GM19238 (cell line): ENCODE data around the gene COL4A2.
"Not testable (repeated sequence)": the region's sequence is repeated elsewhere in the genome, so short reads cannot be mapped to it uniquely, and the experiment has no call there.

ENCODE experiments used
- DNase-seq: peaks from one replicate; pipeline ENCODE4 v3.0.0; 2011; ENCODE audit warnings: low spot score; ENCODE audit not compliant: insufficient read length

COL4A2 gene

DNA sequence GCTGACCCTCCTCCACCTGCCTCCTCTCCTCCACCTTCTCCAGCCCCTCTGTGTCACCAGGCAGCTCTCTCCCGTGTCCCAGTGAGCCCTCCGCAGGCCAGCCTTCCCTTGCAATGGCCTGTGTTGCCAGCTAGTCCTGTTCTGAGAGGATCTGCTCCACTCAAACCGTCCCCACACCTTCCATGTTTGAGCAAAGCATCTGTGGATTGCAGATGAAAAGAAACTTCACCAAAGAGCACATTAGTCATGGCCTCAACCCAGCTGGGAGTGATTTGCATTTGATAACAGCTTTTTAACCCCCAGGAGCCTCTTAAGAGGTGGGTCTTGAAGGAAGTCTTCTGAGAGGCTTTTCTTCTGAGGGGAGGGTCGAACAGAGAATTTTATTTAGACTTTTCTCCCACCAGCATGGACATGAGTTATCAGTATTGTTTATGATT, 72.8 kb downstream of the COL4A2 start:
- no peak for DNase-seq

DNA sequence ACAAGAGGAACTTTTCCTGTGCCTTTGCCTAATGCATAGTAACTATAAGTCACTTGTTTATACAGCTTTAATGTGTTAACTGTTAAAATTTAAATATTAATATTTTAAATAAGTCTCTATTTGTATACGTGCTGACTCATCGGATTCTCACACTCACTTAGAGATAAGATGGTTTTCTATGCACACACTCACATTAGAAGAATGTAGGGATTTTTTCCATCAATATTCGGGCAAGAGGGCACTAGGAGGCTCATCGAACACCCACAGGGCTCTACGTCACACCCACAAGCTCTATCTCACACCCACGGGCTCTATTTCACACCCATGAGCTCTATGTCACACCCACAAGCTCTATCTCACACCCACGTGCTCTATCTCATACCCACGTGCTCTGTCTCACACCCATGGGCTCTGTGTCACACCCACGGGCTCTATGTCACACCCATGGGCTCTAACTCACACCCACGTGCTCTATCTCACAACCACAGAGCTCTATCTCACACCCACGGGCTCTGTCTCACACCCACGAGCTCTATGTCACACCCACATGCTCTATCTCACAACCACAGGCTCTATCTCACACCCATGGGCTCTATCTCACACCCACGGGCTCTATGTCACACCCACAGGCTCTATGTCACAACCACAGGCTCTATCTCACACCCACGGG, 73.4 kb downstream of the COL4A2 start:
- no peak for DNase-seq

DNA sequence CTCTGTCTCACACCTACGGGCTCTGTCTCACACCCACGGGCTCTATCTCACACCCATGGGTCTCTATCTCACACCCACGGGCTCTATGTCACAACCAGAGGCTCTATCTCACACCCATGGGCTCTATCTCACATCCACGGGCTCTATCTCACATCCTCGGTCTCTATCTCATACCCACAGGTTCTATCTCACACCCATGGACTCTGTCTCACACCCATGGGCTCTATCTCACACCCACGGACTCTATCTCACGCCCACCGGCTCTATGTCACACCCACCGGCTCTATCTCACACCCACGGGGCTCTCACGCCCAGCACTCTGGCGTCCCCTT, 73.9 kb downstream of the COL4A2 start:
- DNase-seq = no peak

DNA sequence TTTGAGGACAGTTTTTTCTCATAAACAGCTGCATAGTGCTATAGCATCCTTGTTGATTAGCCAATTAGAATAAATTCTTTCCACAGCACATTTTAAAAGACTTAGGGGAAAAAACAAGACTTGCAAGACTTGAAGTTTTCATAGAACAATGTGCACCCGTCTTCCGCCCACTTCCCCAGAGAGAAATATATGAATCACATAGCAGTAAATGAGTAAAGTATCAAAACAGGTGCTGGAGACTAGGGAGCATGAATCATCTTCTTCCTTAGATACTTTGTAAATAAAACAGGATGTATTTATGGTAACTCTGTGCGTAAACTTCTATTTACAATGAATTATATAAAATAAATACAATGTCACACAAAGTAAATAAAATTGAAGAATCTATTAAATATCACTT, 75.1 kb downstream of the COL4A2 start:
- no peak for DNase-seq

DNA sequence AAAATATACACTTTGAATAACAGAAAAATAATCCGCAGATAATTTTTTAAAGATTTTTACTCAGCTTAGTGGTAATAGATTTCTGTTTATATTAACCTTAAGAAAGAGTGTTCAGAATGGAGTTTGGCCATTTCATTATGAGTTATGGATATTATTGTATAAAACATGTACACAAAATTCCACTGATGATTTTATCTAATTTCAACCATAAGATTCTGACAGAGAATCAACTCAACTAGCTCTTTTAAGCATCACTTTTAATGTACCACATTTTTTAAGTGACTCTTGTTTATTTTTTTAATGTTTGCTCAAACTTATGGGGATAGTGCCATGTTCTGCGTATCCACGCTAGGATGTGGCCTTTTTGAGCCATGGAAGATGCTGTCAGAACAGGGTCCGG, 75.7 kb downstream of the COL4A2 start:
- no peak for DNase-seq

DNA sequence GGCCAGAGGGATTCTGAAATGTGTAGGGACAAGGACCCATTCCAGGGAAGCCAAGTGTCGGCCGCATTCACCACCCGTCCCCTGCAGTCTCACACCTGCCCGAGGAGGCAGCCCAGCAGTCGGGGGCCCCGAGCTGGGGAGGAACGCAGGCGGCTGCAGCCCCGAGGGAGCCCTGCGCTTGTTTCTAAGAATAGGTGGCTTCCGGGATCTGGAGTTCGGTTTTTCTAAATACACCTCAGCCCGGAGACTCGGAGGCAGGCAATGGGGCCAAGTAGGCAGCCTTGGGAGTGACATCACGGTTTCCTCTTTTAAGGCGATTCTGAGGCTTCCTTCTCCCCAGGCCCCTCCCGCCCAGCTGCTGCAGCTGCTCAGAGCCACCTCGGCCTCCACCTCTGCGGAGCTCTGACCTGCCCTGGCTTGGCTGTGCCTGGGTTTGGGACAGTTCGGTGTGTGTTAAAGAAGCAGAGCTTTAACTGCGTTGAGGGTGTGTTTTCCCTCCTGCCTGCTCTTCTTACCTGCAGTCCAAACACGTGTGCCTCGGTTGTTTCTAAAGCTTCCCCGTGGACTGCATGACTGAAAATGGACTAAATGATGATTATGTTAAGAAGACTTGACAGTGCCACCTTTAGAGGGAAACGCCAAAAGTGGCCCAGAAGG, 80.5 kb downstream of the COL4A2 start:
- peak; percentile 43 for DNase-seq

DNA sequence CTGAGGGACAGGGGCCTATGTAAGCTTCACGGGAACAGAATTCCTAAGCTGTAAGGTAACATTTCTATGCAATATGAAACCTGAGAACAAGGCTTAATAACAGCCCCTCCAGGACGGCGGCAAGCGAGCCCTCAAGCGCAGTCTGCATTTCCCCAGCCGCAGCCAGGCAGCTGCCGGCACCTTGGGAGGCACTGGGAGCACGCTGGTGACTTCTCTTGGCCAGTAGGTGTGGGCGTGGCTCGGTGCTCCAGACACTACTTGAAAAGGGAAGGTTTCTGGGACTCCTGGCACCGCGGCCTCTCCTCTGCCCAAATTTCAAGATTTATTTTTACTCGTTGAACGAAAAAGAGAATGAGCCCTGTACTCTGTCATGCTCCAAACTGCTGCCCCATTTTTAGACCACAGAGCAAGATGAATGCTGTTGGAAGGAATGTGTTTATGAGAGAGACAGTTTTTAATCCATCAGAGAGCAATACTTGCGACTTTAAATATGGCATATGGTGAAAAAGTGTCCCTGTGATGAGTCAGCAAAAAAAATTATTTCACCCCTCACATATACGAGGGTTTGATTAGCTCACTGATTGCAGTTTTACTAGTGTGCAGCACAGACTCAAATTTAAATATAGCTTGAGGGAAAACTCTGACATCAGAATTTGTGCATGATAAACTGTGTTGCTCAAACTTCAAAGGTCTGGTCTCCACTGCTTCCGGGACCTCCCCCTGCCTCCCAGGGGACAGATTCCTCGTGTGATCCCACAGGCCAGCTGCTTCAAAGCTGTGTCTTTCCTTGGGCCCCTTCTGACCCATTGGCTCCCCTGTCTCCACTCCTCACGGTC, 81.2 kb downstream of the COL4A2 start:
- DNase-seq = no peak

DNA sequence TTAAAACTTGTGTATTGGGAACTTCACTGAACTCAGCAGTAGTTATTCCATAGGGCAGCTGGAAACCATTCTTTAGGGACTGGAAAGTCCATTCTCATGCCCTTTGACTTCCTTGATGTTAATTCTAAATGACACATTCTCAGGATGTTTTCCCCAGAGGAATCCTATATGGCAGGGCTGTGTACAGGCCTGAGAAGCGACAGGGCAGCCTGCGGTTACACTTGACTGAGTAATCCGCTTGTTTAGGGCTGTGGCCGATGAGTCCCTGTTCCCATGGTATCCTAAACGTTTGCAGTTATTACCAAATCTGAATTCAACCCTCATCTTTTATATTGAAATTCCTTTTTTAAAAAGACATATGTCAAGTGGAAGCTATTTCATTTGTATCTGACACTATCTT, 83.5 kb downstream of the COL4A2 start:
- DNase-seq = no peak

DNA sequence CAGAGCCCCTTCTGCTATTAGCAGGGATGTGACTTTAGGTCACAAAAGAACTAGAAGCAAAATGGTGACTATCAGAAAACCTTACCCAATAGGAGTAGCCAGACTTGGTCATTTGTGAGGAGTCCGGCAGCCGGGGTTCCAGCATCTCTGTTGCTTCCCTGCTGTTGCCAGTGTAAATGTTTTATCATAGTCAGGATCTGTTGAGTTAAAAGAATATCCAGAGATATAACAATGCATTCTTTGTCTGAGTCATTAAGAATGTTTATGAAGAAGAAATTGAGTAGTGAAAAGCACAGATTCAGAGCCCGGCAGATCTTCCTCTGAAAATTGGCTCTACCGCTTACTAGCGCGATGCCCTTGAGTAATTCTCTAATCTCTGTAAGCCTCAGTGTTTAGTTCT, 84.2 kb downstream of the COL4A2 start:
- DNase-seq = no peak

DNA sequence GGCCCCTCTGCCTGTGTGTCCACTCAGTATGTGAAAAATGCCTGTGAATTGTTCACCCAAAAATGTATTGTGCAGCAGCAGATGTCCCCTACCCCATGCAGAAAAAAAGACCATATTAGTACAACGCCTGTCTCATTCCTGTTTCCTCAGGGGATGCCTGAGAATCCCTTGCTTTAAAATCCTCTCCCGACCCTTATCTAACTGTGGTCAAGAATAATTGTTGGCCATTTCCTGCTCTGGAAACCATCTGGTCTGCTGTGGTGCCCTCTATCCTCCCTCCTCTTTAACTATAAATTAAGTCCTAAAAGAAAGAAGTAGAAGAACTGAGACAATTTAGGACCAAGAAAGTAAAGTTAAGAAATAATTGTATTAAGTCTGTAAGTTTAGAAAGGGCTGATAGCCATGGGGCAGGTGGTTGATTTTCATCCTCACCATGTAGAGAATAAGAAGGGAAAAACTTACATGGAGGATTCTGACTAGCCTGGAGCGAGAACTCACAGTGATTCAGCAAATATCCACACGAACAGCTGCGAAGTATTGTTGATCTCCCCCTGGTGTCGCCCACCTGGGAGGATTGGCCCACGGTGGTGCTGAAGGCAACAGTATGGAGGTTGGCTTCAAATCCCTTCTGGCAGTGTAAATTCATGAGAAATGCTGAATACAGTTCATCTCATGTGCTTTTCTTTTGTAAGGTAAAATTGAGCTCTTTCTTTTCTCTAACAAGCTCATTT, 85.6 kb downstream of the COL4A2 start:
- no peak for DNase-seq

DNA sequence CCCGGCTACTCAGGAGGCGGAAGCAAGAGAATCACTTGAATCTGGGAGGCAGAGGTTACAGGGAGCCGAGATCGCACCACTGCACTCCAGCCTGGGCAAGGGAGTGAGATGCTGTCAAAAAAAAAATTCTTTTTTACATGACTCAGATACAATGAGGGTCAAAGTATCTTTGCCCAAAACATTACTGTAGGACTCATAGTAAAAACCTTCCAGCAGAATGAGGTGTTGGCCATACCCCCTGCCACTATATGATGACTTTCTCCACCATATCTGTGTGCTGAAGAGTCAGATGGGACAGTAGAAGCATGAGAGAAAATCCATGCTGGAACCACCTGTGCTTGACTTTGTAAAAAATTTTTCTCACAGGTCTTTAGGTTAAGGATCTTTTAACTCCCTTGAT, 86.7 kb downstream of the COL4A2 start:
- DNase-seq = no peak

DNA sequence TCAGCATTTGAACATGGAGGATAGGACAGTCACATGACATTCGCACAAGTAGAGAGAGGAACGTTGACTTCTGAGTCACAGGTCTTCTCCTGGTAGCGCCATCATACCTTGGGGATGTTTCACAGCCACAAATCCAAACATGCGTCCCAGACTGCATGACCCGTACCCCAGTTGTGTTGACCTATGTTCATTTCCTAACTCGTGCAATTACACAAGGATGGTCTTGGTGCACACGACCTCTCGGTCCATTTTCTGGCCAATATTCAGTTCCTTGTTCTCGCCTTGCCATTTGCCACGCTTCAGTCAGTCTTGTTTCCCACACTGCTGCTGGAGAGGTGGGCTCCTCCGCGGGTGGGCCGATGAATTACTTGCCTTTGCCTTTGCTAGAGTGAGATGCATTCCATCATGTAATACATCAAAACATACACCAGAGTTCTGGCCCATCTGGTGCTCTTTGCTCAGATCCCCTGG, 87.3 kb downstream of the COL4A2 start:
- DNase-seq = no peak

DNA sequence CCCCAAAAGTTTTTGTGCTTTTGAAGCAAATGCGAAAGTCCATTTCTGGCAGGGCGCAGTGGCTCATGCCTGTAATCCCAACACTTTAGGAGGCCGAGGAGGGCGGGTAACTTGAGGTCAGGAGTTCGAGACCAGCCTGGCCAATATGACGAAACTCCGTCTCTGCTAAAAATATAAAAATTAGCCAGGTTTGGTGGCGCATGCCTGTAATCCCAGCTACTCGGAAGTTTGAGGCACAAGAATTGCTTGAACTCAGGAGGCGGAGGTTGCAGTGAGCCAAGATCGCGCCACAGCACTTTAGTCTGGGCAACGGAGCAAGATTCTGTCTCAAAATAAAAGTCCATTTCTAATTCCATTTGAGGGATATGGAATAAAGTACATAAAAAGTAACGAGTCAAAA, 88.5 kb downstream of the COL4A2 start:
- not testable (repeated sequence) for DNase-seq

DNA sequence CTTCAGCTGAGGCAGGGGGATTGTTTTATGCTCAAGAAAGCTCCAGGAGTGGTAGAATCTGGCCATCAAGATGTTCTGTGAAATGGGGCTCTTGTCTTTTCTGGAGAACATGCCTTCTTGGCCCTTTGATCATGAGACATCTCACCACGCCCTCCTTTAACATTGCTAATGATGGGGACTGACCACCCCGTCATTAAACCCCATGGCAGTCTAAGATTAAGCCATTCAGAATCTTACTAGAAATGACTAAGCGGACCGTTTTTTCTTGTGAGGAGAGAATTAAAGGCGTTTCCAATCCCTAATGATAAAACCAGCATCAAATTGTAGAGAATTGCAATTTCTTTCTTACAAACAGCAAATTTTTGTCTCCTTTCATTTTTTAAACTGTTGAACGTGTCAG, 89.4 kb downstream of the COL4A2 start:
- no peak for DNase-seq

DNA sequence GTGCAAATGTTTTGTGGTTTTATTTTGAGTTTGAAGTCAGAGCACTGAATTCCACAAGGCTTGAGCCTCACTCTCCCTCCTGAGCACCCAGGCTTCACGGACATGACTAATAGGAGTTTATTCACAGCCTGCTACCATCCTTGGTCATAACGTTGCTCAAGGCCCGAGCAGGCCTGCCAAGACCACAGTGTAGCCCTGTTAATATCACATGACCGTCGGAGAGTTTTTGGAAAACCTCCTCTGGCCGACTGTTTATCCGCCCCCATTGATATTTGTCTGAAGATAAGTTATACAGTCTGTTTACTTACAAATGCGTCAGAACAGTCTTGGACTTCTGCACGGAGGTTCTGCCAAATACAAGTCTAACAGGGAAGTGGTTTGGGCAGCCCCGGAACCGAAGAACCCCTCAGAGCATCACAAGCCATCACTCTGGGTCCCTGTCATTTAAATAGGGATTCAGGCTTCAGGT, 89.9 kb downstream of the COL4A2 start:
- no peak for DNase-seq

DNA sequence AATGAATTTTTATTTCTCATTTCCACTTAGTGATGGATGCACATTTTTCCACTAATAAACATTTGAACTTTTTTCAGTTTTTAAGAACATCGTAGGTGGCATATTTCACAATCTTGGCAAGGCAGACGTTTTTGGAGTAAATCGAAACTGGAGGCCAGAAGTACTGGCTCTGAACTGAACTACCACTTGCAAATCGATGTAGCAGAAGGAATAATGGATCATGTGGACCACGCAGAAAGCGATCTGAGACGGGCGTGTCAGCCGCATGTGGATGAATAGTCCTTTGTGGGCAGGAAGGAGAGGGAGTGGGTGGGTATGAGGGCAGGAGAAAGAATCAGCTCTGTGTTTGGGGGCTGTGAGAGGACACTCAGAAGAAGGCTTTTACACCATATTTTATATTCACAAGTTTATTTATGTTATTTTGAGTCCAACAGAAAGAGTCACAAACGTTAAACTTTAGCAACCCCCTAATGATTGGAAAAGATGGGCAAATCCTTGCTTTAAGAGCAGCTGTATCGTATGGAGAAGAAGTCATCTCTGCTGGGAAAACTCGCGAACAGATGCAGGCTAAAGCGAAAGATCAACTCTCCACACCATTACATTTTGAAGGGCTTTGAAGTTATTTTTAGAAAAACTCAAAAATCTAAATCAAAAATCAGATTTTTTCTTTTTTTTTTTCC, 90.5 kb downstream of the COL4A2 start:
- DNase-seq = no peak

DNA sequence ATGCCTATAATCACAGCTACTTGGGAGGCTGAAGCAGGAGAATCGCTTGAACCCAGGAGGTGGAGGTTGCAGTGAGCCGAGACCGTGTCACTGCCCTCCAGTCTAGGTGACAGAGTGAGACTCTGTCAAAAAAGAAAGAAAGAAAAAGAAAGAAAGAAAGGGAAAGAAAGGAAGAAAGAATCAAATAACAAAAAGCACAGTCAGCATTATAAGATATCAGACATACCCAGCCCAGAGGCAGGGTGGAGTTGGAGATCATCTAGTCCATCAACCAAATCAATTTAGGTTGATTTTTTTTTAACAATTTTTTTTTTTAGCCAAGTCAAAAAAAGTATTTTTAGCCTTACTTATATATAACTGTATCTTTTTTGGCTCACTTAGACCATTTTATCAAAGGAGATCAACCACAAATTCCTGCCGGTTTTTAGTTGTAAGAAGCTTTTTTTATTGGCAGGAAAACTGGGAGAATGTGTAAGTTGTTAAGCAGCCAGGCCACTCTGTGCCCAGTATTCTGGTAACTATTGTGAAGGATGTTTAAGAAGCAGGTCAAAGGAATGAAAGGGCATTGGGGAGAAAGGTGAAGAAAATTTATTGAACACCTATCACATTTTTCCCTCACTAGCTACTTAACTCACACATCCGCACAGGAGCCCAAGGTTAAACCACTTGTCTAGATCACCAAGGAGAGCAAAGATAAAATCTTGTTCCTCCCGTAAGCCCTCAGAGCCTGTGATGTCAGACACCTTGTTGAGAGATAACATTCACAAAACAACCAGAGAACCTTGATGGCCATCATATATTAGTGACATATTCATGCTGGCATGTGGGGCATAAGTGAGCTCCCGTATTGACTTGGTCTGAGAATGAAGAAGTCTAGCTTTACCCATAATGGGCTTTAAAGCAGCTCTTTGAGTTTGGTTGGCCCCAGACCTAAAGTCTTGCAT, 91.8 kb downstream of the COL4A2 start:
- no peak for DNase-seq

DNA sequence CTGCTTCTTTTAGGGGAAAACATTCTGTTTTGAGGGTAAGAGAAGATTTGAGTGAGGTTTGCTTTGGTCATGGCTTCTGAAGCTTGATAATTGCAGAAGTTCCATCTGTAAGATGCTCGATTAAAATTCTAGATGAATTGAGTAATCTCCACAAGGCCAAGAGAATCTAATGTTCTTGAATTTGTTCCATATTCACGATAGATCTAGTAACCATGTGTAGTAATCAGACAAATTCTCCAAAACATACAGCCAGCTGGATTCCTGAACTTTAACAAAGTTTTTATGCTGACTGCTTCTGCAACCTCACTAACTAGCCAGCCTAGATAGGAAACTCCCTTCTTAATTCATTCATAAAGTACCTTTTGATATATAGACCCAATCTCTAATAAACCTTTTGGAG, 92.7 kb downstream of the COL4A2 start:
- no peak for DNase-seq

DNA sequence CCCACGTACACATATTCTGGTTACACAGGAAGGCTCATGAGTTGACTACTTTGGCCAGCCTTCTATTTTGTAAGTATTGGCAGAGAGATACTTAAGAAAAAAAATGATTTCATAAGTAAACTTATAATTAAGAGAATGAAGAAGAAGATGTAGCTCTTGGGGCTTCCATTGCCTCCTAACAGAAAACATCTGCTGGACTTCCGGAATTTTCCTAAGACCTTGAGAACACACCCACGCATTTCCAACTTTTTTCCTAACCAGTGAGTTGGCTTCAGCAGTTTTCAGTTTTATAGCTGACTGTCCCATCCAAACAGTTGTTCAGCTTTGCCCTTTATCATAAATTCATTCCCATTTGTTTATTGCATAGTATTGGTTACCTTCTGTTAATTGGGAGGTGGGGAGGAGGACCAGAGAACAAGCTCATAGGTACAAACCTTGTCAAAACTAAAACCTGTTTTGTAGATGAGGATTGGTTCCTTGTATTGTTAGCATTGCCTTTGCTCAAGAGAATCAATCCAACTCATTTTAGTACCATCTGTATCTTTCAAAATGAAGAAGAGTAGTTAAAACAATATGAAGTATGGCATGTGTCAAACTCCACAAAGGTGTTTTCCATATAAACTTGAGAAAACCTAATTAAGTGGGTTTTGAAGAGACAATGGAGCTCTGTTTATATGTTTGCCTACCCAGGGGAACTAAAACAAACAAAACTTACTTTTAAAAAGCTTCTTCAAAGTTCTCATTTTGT, 93.9 kb downstream of the COL4A2 start:
- DNase-seq = no peak
